Measurements from ENCODE around the gene TBRG1.

The TBRG1 gene

GRCh38 chr11:124656774-124657630, 34.3 kb downstream of the TBRG1 start:
- in situ Hi-C loops (cut with MboI; ENCODE audit: low pct_unique_long_range_greater_than_20kb, low sequenced_read_pairs) = loop anchor here (25.0 kb wide), 1 partner anchor 180 kb away; no protein-coding TSS in a partner anchor
- no peak for DNase-seq

- DNase-seq = no peak
- in situ Hi-C loops (cut with MboI; ENCODE audit: low pct_unique_long_range_greater_than_20kb, low sequenced_read_pairs) = loop anchor here (25.0 kb wide), 1 partner anchor 179 kb away; no protein-coding TSS in a partner anchor
These were observed 35.2 kb downstream of the TBRG1 start for GRCh38 chr11:124657904-124658303.

- no peak for DNase-seq
- in situ Hi-C loops (cut with MboI; ENCODE audit: low pct_unique_long_range_greater_than_20kb, low sequenced_read_pairs) = loop anchor here (25.0 kb wide), 1 partner anchor 179 kb away; no protein-coding TSS in a partner anchor
These were observed 35.8 kb downstream of the TBRG1 start for GRCh38 chr11:124658501-124658900.

- DNase-seq = no peak
- in situ Hi-C loops (cut with MboI; ENCODE audit: low pct_unique_long_range_greater_than_20kb, low sequenced_read_pairs) = loop anchor here (25.0 kb wide), 1 partner anchor 178 kb away; no protein-coding TSS in a partner anchor
These were observed 36.3 kb downstream of the TBRG1 start for GRCh38 chr11:124658986-124659385.

DNA sequence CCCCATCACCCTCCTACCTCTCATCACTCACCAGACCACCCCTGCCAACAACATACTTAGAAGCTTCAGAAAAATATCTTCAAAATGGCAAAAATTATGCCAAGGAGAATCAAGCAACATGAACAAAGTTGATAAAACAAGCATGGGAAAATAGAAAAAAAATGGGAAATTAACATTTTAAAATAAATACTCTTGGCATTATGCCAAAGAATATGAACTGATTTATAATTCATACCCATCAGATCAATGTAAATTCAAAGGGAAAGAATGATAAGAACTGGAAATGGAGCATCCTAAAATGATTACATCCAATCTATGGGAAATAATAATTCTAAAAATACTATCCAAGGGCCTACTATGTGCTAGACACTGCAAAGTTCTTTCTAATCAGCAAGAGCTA, 38.9 kb downstream of the TBRG1 start:
- in situ Hi-C loops (cut with MboI; ENCODE audit: low pct_unique_long_range_greater_than_20kb, low sequenced_read_pairs) = loop anchor here (25.0 kb wide), 1 partner anchor 176 kb away; no protein-coding TSS in a partner anchor
- DNase-seq = no peak

- in situ Hi-C loops (cut with MboI; ENCODE audit: low pct_unique_long_range_greater_than_20kb, low sequenced_read_pairs) = loop anchor here (25.0 kb wide), 1 partner anchor 175 kb away; no protein-coding TSS in a partner anchor
- no peak for DNase-seq
These were observed 39.4 kb downstream of the TBRG1 start for GRCh38 chr11:124662106-124662505.

GRCh38 chr11:124663861-124664260, 41.2 kb downstream of the TBRG1 start:
- in situ Hi-C loops (cut with MboI; ENCODE audit: low pct_unique_long_range_greater_than_20kb, low sequenced_read_pairs) = loop anchor here (25.0 kb wide), 1 partner anchor 173 kb away; no protein-coding TSS in a partner anchor
- no peak for DNase-seq

DNA sequence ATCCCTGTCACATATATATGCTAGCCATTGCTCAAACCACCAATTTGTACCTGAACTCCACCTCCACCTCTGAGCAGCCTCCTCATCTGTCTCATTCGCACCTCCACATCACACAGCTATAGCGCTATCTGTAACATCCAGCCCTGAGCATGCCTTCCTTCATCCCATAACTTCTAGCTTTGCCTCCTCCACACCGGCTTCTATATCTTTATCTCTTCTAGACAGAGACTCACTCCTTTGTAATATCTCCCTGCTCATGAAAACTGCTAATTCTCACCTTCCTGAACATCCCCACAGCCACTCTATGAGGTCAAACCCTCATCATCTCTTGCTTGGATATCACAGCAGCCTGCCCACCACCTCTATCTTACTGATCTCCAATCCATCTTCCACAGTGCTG, 44.9 kb downstream of the TBRG1 start:
- in situ Hi-C loops (cut with MboI; ENCODE audit: low pct_unique_long_range_greater_than_20kb, low sequenced_read_pairs) = loop anchor here (25.0 kb wide), 1 partner anchor 170 kb away; no protein-coding TSS in a partner anchor
- DNase-seq = no peak

GRCh38 chr11:124669193-124669592, 46.5 kb downstream of the TBRG1 start:
- in situ Hi-C loops (cut with MboI; ENCODE audit: low pct_unique_long_range_greater_than_20kb, low sequenced_read_pairs) = loop anchor here (25.0 kb wide), 1 partner anchor 168 kb away; no protein-coding TSS in a partner anchor
- DNase-seq = peak; percentile 55

DNA sequence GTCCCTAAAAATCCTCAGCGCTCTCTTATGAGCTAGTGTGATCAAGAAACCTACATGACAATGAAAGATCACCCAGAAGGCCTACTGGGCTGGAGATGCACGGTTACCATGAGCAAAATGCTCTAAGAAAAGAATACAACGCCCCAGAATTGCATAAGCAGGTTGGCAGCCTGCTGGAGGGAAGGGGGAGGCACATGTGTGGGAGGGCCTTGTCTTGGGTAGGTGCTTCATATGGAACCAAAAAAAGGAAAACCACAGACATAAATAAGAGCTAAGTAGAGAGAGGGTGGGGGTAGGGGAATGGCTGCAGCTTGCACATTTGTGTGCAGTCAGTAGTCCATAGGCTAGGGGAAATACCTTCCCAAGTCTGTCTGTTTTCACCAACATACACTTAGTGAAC, 48.1 kb downstream of the TBRG1 start:
- DNase-seq = peak; percentile 94
- in situ Hi-C loops (cut with MboI; ENCODE audit: low pct_unique_long_range_greater_than_20kb, low sequenced_read_pairs) = loop anchor here (25.0 kb wide), 1 partner anchor 167 kb away; no protein-coding TSS in a partner anchor

- DNase-seq = no peak
- in situ Hi-C loops (cut with MboI; ENCODE audit: low pct_unique_long_range_greater_than_20kb, low sequenced_read_pairs) = loop anchor here (25.0 kb wide), 1 partner anchor 165 kb away; no protein-coding TSS in a partner anchor
These were observed 50.0 kb downstream of the TBRG1 start for GRCh38 chr11:124672536-124673215.

GRCh38 chr11:124673333-124674167, 50.9 kb downstream of the TBRG1 start, which contains the start of the genes SIAE and SPA17:
SIAE (minus strand) TSS chr11:124673739; CDS start chr11:124673708, 31 bp downstream.
SPA17 (plus strand) TSS chr11:124673904; CDS start chr11:124675265, 1,361 bp downstream.
- DNase-seq = peak; percentile 95
- in situ Hi-C loops (cut with MboI; ENCODE audit: low pct_unique_long_range_greater_than_20kb, low sequenced_read_pairs) = loop anchor here (25.0 kb wide), 1 partner anchor 164 kb away; no protein-coding TSS in a partner anchor

- in situ Hi-C loops (cut with MboI; ENCODE audit: low pct_unique_long_range_greater_than_20kb, low sequenced_read_pairs) = loop anchor here (25.0 kb wide), 1 partner anchor 163 kb away; no protein-coding TSS in a partner anchor
- no peak for DNase-seq
These were observed 51.5 kb downstream of the TBRG1 start for GRCh38 chr11:124674168-124674517.

- in situ Hi-C loops (cut with MboI; ENCODE audit: low pct_unique_long_range_greater_than_20kb, low sequenced_read_pairs) = loop anchor here (25.0 kb wide), 1 partner anchor 163 kb away; no protein-coding TSS in a partner anchor
- no peak for DNase-seq
These were observed 51.9 kb downstream of the TBRG1 start for GRCh38 chr11:124674571-124674970.

DNA sequence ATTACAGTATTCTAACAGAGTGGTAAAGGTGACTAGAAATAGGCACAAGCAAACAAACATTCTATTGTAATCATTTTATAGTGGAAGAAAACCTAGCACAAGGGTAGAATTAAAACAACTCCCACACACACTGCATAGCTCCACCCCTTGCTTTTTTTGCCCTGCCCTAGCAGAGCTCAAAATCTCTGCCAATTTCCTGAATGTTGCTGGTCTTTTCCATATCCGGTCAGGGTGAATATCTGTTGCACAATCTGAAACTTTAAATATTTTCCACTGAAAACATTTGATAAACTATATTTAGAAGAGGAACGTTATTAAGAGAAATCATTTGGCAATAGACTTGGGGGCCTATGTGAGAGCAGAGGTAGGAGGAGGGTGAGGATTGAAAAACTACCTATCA, 53.7 kb downstream of the TBRG1 start:
- no peak for DNase-seq

GRCh38 chr11:124678416-124678815, 55.8 kb downstream of the TBRG1 start:
- no peak for DNase-seq
- in situ Hi-C loops (cut with MboI; ENCODE audit: low pct_unique_long_range_greater_than_20kb, low sequenced_read_pairs) = no loop called here

More for the DNA sequence above, 53.7 kb downstream of the TBRG1 start:
- in situ Hi-C loops (cut with MboI; ENCODE audit: low pct_unique_long_range_greater_than_20kb, low sequenced_read_pairs) = no loop called here

DNA sequence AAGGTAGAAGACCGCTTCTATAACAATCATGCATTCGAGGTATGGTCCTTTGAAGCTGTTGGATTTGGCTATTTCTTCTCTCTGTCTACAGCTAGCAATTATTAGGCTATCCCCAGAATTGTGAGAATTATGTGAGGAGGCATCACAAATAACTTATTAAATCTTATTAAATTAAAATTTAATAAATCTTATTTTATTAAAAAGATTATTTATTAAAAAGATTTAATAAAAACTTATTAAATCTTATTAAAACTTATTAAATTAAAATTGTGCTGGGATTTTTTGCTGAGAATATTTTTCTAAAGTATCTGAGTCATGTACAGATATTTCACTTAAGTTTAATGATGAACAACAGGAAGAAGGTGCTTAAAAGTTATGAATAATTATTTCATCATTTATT, 58.8 kb downstream of the TBRG1 start:
- in situ Hi-C loops (cut with MboI; ENCODE audit: low pct_unique_long_range_greater_than_20kb, low sequenced_read_pairs) = no loop called here
- DNase-seq = no peak

- no peak for DNase-seq
- in situ Hi-C loops (cut with MboI; ENCODE audit: low pct_unique_long_range_greater_than_20kb, low sequenced_read_pairs) = no loop called here
These were observed 59.8 kb downstream of the TBRG1 start for GRCh38 chr11:124682443-124682842.

Data from KBM-7 (cell line).